Measurements from ENCODE around the gene LRRC10B.

DNA sequence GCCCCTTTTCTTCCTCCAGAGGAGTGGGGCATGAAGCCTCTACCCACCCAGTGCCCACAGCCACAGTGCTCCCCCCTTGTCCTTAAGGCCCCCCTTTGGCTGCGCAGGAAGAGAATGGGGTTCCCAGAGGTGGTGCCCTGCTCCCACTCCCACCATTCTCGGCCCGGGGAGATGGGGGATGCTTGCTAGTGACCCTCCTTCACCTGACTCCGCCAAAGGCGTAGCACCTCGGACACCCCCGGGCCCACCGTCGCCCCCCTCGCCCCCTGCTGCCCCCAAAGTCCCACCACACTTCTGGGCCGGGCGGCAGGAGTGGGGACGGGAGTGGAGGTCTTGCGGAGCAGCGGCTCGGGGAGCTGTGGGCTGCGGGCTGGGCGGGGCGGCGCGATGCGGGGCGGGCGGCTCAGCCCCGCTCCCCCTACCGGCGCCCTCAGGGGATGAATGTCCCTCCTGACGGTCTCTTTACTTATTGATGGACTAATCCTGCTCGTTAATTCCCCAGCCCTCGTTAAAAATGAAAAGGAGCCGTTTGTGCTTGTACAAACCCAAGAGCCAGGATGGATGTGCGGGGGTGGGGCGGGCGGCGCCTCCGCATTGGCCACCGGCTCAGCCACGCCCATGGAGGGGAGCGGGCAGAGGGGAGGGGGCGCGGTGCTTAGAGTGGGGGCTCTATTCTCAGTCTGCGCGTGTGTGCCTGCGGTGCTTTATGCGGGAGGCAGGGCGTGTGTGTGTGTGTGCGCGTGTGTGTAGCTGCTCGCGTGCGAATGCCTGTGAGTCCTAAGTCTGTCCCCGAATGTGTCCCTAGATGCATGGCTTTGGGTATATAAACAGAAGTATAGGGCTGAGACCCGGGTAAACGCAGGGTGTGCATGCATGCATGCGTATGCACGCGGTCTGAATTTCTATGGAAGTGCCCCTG, 46.8 kb downstream of the LRRC10B start:
- peak in 1 of 3 experiments; percentile 10 for TF ChIP-seq CTCF (IDR thresholded peaks at IDR 0.05)
- no peak for TF ChIP-seq POLR2A (IDR thresholded peaks at IDR 0.05)
